Muscle of back (tissue), 11 donors: Measurements from ENCODE around the gene DGLUCY. TPM values are rescaled to one million over a fixed set of nuclear protein-coding genes. Genes with fewer than 3 reads are reported as not detected.
A peak's percentile ranks its signal among the peaks of the same experiment; 100 is the strongest.
"Not testable (repeated sequence)": the region's sequence is repeated elsewhere in the genome, so short reads cannot be mapped to it uniquely, and the experiment has no call there.

Experiments used
- DNase-seq, 3 donors: peaks; one replicate each; pipeline versions ENCODE4 v3.0.0 to v3.0.0-alpha.2; 2013
- polyA plus RNA-seq, 10 donors: library from polyadenylated mRNA; unstranded; fragments of 120-200 nt; gene quantifications; one replicate each; pipeline ENCODE4 v1.2.1, GENCODE V29; 2013; ENCODE audit not compliant: insufficient read length in 10 of 10

DGLUCY gene
- polyA plus RNA-seq, 10 donors = 22.1 to 33.5 (median 27.8) TPM

DNA sequence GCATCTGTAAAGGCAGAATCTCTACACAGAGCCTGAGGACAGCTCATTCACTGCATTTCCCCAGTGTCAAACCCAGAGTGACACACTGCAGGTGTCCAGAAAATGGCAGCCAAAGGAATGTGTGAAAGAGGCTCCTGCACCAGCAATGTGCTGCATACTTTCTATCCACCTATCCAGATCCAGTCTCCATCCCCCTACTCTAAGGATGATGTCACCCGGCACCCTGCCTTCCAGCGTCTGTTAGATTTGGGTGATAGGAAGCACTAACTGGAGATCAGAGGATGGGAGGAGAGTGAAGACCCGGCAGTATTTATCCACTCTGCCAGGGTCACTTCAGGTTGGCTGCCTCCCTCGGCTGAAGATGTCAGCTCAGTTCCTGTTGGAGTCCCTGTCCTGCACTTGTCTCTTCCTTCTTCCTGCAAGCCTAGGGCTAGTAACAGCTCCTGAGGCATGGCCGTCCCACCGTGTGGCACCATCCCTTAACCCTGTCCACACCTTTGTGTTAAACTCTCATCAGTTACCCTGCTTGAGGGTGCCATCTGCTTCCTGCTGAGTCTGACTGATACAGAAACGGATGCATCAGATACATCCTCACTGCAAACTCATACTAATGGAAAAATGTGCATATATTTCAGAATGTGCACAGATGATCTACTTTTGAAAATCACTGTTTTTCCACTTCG is 143.6 kb downstream of the DGLUCY start:
- DNase-seq = no peak

DNA sequence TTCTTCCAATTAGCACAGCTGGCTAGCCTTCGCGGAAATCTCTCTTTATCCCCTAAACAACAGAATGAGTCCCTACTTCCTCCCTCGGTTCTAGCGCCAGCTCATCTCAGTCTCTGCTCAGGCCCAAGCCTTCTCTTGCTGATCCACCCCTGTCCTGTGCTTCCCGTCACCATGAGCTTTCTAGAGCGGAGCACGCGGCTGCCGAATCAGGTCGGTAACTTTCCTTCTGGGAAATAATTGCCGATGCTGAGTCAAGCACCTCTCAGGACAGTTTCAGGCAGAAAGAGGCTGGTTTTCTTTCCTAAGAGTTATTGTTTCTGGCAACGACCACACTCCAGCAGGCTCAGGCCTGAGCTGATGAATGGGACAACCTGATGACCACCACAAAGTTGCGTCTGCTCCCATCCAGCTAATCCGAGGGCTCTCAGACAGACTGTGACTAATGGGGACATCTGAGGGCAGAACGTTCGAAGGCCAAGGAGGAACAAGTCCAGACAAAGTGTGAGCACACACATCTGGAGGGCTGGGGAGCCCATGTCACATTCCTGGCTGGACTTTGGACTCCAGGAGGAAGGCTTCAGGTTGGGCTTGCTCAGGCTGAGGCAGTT is 144.2 kb downstream of the DGLUCY start:
- peak in 1 of 3 donors; percentile 50 for DNase-seq

DNA sequence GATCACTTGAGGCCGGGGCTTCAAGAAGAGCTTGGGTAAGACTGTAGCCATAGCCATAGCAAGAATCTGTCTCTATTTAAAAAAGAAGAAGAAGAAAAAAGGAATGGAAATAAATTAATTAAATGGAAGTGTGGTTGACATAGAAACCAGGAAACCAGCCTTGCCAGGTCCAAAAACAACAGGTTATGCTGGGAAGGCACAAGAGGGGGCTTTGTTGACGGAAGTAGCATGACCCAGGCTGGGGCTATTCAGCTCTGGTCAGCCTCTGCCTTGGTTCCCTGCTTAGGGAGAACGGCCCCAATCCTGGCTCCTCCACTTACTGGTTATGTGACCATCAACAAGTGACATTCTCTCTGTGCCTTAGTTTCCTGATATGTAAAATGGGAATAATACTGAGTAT is 145.0 kb downstream of the DGLUCY start:
- DNase-seq = no peak

DNA sequence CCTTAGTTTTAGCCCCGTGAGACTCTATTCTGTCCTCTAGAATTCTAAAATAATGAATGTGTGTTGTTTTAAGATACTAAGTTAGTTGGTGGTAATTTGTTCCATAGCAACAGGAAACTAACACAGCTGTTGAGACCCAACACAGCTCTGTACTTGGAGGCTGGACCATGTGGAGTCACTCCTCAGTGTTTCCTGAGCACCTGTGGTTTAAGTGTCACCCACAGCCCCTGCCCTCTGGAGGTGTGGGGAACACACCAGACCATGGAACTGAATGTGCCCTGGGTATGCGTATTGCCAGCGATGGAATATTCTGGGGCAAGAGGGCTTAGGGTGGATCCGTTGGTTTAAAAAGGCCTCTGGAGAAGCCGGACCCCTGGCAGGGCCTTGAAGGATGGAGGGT is 147.2 kb downstream of the DGLUCY start:
- DNase-seq = no peak

DNA sequence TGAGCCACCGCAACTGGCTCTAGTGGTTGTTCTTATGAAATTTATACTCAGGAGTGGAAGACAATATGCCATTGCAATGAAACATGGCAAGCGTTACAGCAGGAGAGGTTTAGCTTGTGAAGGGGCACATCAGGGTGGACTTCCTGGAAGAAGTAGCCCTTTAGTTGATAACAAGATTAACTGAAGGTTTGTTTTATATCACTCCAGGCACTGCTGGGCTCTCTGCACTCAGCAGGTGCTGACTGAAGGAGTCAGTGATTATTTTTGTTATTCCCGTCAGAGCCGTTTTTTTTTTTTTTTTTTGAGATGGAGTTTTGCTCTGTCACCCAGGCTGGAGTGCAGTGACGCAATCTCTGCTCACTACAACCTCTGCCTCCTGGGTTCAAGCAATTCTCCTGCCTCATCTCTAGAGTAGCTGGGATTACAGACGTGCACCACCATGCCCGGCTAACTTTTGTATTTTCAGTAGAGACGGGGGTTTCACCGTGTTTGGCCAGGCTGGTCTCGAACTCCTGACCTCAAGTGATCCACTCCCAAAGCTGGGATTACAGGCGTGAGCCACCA is 148.2 kb downstream of the DGLUCY start:
- no peak for DNase-seq

DNA sequence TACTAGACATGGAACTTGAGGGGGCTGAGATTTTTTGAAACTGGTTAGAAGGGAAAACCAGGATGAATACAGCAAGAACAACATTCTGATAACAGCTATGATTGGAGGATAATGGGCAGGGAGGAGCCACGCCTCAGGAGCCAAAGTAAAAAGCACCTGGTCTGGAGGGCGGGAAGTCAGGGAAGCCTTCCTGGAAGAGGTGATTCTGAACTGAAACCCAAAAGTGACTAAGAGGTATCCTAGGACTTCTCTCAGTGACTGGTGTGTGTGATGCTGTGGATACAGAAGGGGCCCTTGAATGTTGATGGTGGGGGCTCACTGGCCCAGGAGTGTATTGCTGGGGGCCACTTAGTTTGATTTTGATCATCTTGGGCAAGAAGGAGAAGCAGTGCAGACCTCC is 149.5 kb downstream of the DGLUCY start:
- DNase-seq = no peak

DNA sequence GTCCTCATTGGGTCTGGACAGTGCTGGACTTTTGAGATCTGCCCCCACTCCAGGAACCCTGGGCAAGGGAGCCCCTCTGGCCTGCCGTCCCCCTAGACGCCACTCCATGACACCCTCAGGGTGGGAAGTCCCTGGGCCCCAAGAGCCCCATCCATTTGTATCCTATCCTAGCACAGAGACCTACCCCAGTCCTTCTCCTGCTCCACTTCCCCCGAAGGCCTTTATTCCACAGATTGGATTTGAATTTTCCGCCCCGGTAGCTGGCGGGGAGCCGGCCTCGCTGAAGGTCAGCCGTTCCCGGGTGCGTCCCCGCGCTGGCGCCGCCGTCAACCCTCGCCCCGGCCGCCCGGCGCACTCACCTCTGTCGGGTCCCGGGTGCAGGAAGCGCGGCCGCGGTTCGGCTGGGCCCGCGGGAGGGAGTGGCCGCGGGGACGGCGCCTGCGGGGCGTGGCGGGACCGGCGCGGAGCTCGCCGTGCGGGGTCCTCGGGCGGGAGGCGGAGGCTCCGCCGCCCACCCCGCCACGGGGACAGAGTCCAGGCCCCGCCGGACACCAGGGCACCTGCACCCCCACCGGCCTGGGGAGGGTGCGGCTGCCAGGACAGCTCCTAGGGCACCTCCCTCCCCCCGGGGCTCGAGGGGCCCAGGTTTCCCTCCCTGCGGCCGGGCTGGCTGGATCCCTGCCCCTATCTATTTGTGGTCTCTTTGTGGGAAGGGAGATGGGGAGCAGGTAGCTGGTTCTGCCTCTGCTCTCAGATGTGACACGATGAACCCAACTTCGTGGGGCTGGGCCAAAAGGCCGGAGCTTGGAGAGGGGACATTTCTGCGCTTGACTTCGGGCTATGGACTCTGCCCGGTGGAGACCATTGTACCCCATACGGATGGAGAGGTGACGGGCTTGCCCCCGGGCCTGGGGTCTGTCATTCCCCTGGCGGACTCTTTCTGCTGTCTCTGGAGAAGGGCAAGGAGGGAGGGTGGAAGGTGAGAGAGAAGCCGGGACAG is 150.6 kb downstream of the DGLUCY start:
- peak in 1 of 3 donors; percentile 40 for DNase-seq

GRCh38 chr14:91265404-91265803 is 151.5 kb downstream of the DGLUCY start:
- no peak for DNase-seq

GRCh38 chr14:91266276-91266675 is 152.4 kb downstream of the DGLUCY start:
- not testable (repeated sequence) for DNase-seq

GRCh38 chr14:91267965-91268437 is 154.1 kb downstream of the DGLUCY start:
- no peak for DNase-seq

- DNase-seq = peak in 1 of 3 donors; percentile 38
These were observed 155.5 kb downstream of the DGLUCY start for GRCh38 chr14:91269076-91269991.

GRCh38 chr14:91270188-91270587 is 156.3 kb downstream of the DGLUCY start:
- DNase-seq = no peak

DNA sequence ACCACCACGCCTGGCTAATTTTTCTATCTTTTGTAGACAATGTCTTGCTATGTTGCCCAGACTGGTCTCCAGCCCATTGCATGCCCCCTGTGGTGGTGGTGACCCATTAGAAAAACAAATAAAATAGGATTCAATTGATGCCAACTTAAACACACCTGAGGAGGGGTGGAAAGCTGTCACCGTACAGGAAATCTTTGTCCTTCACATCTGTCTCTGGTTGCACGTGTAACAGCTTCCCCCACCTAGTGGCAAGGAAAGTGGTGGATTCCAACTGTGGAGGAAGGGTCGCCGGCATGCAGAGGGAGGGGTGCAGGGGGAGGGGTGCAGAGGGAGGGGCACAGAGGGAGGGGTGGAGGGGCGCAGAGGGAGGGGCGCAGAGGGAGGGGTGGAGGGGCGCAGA is 156.7 kb downstream of the DGLUCY start:
- DNase-seq = no peak

- DNase-seq = no peak
These were observed 157.8 kb downstream of the DGLUCY start for GRCh38 chr14:91271639-91272038.

DNA sequence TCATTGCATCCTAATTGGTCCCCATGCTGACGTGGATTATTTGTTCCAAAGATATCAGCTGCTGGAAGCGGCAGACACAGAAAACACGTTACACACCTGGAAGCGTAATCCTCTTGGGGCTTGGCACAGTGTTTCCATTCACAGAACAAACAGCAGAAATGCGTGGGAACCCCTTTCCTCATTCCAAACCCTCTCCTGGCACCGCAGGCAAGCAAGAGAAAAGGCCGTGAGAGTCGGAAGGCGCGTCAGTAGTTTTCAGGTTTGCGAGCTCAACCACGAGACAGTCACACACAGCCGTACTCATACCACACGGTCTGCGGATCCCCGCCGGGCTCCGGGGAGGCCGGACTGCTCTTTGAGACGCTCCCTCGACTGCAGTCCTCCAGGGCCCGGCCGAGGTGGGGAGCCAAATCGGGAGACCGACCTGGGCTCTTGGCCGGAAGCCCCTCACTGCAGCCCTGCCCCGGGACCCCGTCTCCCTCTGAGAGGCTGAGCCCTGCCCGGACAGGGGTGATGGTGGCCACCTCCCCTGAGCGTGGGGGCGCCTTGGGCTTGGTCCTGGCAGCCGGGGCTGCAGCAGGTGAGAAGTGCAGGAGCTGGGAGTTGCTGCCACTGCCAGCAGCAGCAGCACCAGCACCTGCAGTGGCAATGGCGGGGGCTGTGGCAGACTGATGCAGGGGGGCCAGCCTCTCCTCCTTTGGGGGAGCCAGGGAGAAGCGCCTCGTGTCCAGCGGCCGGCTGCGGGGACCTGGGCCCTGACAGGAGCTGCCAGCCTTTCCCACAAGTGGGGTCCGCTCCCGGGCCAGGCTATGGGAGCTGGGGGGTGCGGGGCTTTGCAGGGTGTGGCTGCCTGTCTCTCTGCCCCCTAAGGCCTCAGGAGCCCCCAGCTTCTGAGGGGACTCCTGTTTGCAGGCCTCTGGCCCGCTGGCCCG is 158.7 kb downstream of the DGLUCY start:
- DNase-seq = no peak

- DNase-seq = no peak
These were observed 159.5 kb downstream of the DGLUCY start for GRCh38 chr14:91273273-91273884.

GRCh38 chr14:91273885-91274273 is 160.0 kb downstream of the DGLUCY start:
- DNase-seq = no peak

- DNase-seq = no peak
These were observed 160.9 kb downstream of the DGLUCY start for GRCh38 chr14:91274796-91275195.
